ENCODE data around the gene PIR.
A peak's percentile ranks its signal among the peaks of the same experiment; 100 is the strongest.

- TF ChIP-seq YY1 (IDR thresholded peaks at IDR 0.05; ENCODE audit: extremely low read depth, insufficient replicate concordance, low read depth, low read length) (no peak), CTCF (IDR thresholded peaks at IDR 0.05 in 2 of 3, conservative IDR thresholded peaks at IDR 0.05 in 1 of 3; ENCODE audit: borderline replicate concordance in 1 of 3, insufficient read depth in 1 of 3, low read depth in 2 of 3, low read length in 2 of 3) (peak in 1 of 3 experiments; percentile 36; a peak in 2 of 6 replicates), POLR2A (IDR thresholded peaks at IDR 0.05; ENCODE audit: borderline replicate concordance, extremely low read depth, insufficient read depth, insufficient read length) (no peak), ATF3 (IDR thresholded peaks at IDR 0.05) (no peak), EZH2 (IDR thresholded peaks at IDR 0.05) (no peak), CBX3 (IDR thresholded peaks at IDR 0.05; ENCODE audit: low read depth) (no peak), TCF7L2 (IDR thresholded peaks at IDR 0.05; ENCODE audit: borderline replicate concordance, extremely low read depth, insufficient read depth, insufficient read length) (no peak), REST (IDR thresholded peaks at IDR 0.05; ENCODE audit: low read depth) (no peak), POLR2AphosphoS5 (IDR thresholded peaks at IDR 0.05; ENCODE audit: low read depth, low read length) (no peak)
These were observed 110.3 kb downstream of the PIR start for GRCh38 chrX:15382813-15383212.

All from HCT116 (cell line).